Neural progenitor cell (in vitro differentiated cells): ENCODE results near the gene ATOH1. TPM values are rescaled to one million over a fixed set of nuclear protein-coding genes. Genes with fewer than 3 reads are reported as not detected.

Source experiments
- DNase-seq: peaks from one replicate; pipeline ENCODE4 v3.0.0-alpha.2; 2016; ENCODE audit warnings: low spot score
- H2AFZ ChIP-seq: fragments of 200-600 bp; sonication (generic); replicated peaks from 2 replicates; pipeline ENCODE4 v1.6.1; 2016; ENCODE audit warnings: antibody characterized with exemption
- H3F3A ChIP-seq: fragments of 200-600 bp; sonication (generic); 2 replicates; pipeline ENCODE4 v1.6.1; 2016; ENCODE audit warnings: antibody characterized with exemption, low read depth
- H3K27ac ChIP-seq: fragments of 200-600 bp; sonication (generic); 2 replicates; pipeline ENCODE4 v1.5.1; 2016; ENCODE audit warnings: mild to moderate bottlenecking
- H3K27me3 ChIP-seq: fragments of 200-600 bp; sonication (generic); 2 replicates; pipeline ENCODE4 v1.6.1; 2016; ENCODE audit warnings: mild to moderate bottlenecking, moderate library complexity
- H3K36me3 ChIP-seq: fragments of 200-600 bp; sonication (generic); 2 replicates; pipeline ENCODE4 v1.5.1; 2016
- H3K4me1 ChIP-seq: fragments of 200-600 bp; sonication (generic); 2 replicates; pipeline ENCODE4 v1.6.1; 2016; ENCODE audit warnings: mixed run types
- H3K4me2 ChIP-seq: fragments of 200-600 bp; sonication (generic); 2 replicates; pipeline ENCODE4 v1.6.1; 2016
- H3K4me3 ChIP-seq: fragments of 200-600 bp; sonication (generic); 2 replicates; pipeline ENCODE4 v1.5.1; 2016
- H3K79me2 ChIP-seq: fragments of 200-600 bp; sonication (generic); 2 replicates; pipeline ENCODE4 v1.6.1; 2016; ENCODE audit warnings: low read depth
- H3K9ac ChIP-seq: fragments of 200-600 bp; sonication (generic); 2 replicates; pipeline ENCODE4 v1.6.1; 2016
- H3K9me3 ChIP-seq: fragments of 200-600 bp; sonication (generic); 2 replicates; pipeline ENCODE4 v1.5.1; 2016; ENCODE audit warnings: low read depth
- H4K20me1 ChIP-seq: fragments of 200-600 bp; sonication (generic); 2 replicates; pipeline ENCODE4 v1.6.1; 2016; ENCODE audit warnings: low read depth
- H3K27ac Mint-ChIP-seq: 3 replicates; pipeline ENCODE4 v1.8.0; 2021; ENCODE audit warnings: mixed read lengths
- H3K27me3 Mint-ChIP-seq: 2 replicates; pipeline ENCODE4 v1.8.0; 2022; ENCODE audit warnings: low read depth, mild to moderate bottlenecking, inconsistent platforms, moderate library complexity, mixed read lengths; ENCODE audit not compliant: insufficient read depth
- H3K36me3 Mint-ChIP-seq: 3 replicates; pipeline ENCODE4 v1.8.0; 2021; ENCODE audit warnings: mixed read lengths
- H3K4me1 Mint-ChIP-seq: 3 replicates; pipeline ENCODE4 v1.8.0; 2021; ENCODE audit warnings: mixed read lengths
- H3K4me3 Mint-ChIP-seq: 3 replicates; pipeline ENCODE4 v1.8.0; 2021; ENCODE audit warnings: mild to moderate bottlenecking, moderate library complexity, mixed read lengths
- H3K9me3 Mint-ChIP-seq: 3 replicates; pipeline ENCODE4 v1.8.0; 2020; ENCODE audit warnings: mixed read lengths
- EZH2 ChIP-seq: fragments of 200-600 bp; sonication (generic); IDR thresholded peaks from 2 replicates; pipeline ENCODE4 v1.6.1; 2017; ENCODE audit warnings: antibody characterized with exemption, mild to moderate bottlenecking, moderate library complexity
- EZH2phosphoT487 ChIP-seq: fragments of 200-600 bp; sonication (generic); IDR thresholded peaks from 2 replicates; pipeline ENCODE4 v1.6.1; 2017; ENCODE audit warnings: antibody characterized with exemption
- total RNA-seq: library from RNA; depleted of rRNA; stranded (reverse); fragments of >200 nt; gene quantifications from 2 replicates; pipeline ENCODE4 v1.2.3, GENCODE V29; 2015; ENCODE audit warnings: low replicate concordance
- TF ChIP-seq, protein P1 (sequence below): fragments of 200-600 bp; sonication (generic); IDR thresholded peaks from 2 replicates; pipeline ENCODE4 v1.5.1; 2017; ENCODE audit warnings: antibody characterized with exemption, mild to moderate bottlenecking

ATOH1 gene
- total RNA-seq, 1 donor from 2014 or later, result not detected

DNA sequence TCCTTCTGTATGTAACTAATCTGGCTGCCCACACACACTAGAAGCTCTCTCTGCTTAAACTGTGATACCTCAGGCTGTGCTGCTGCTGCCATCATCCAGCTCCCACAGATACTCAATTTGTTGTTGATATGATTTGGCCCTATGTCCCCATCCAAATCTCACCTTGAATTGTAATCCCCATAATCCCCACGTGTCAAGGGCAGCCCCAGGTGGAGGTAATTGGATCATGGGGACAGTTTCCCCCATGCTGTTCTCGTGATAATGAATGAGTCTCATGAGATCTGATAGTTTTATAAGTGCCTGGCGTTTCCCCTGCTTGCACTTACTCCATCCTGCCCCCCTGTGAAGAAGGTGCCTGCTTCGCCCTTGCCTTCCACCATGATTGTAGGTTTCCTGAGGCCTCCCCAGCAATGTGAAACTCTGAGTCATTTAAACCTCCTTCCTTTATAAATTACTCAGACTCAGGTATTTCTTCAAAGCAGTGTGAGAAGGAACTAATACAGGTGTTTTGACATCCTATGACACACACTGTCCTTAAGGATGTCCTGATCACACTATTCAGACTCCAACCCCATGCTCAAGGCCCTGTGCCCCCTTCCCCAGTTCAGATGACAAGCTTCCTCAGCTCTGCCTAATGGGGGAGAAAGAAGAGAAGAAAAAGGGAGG is 2.9 kb upstream of the ATOH1 start:
- no peak overlapping the region for H3K27ac ChIP-seq
- peaks cover 63% of the 10 kb centered on the region for H3K27me3 Mint-ChIP-seq
- H2AFZ ChIP-seq, result no peak overlapping the region
- TF ChIP-seq EZH2phosphoT487, result no peak
- TF ChIP-seq EZH2, result no peak
- TF ChIP-seq, protein P1, sequence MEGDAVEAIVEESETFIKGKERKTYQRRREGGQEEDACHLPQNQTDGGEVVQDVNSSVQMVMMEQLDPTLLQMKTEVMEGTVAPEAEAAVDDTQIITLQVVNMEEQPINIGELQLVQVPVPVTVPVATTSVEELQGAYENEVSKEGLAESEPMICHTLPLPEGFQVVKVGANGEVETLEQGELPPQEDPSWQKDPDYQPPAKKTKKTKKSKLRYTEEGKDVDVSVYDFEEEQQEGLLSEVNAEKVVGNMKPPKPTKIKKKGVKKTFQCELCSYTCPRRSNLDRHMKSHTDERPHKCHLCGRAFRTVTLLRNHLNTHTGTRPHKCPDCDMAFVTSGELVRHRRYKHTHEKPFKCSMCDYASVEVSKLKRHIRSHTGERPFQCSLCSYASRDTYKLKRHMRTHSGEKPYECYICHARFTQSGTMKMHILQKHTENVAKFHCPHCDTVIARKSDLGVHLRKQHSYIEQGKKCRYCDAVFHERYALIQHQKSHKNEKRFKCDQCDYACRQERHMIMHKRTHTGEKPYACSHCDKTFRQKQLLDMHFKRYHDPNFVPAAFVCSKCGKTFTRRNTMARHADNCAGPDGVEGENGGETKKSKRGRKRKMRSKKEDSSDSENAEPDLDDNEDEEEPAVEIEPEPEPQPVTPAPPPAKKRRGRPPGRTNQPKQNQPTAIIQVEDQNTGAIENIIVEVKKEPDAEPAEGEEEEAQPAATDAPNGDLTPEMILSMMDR, result no peak
- no peak overlapping the region for H3K4me2 ChIP-seq
- peaks cover 36% of the 10 kb centered on the region for H3F3A ChIP-seq
- peaks cover 34% of the 10 kb centered on the region for H4K20me1 ChIP-seq
- H3K4me3 ChIP-seq, result no peak overlapping the region
- H3K27me3 ChIP-seq, result peaks cover 77% of the 10 kb centered on the region
- no peaks in the 10 kb centered on the region for H3K9me3 ChIP-seq
- H3K36me3 ChIP-seq, result no peaks in the 10 kb centered on the region
- H3K4me1 Mint-ChIP-seq, result peaks cover 20% of the 10 kb centered on the region
- no peak overlapping the region for H3K4me3 Mint-ChIP-seq
- H3K27ac Mint-ChIP-seq, result no peak overlapping the region
- no peak overlapping the region for H3K9ac ChIP-seq
- H3K4me1 ChIP-seq, result peaks cover 23% of the 10 kb centered on the region
- H3K9me3 Mint-ChIP-seq, result no peaks in the 10 kb centered on the region
- no peaks in the 10 kb centered on the region for H3K79me2 ChIP-seq
- DNase-seq, result no peak
- H3K36me3 Mint-ChIP-seq, result no peaks in the 10 kb centered on the region

DNA sequence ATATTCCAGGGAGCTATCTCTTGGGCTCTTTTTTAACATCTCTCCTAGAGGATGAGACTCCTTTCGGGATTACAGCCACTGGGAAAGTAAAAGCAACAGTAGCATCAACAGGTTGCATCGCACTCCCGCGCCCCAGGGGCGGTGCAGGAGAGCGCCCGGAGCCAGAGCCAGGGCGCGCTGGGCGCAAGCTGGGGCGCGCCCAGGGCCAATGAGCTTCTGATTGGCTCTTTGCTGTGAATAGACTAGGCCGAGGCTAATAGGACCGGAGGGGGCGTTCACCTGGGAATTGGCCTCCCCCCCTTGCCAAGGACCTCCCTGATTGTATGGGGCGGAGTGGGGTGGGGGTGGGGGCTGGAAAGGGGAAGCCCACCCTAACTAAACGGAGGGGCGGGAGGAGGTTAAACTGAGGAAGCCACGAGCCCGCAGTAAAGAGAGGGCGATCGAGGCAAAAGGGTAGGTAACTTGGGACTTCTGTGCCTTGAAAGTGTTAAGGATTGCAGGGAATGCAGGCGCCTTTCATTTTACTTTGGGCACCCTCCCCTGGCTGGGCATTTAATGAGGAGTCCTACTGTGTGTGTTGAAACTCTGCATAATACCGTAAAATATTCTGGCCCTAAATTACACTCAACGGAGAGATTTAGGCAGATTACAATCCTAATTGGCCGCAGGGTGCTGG is 1.1 kb upstream of the ATOH1 start:
- Histone ChIP-seq H3K4me2 (peak overlapping the region; percentile 95), H4K20me1 (peaks cover 51% of the 10 kb centered on the region), H3K9me3 (no peaks in the 10 kb centered on the region)

DNA sequence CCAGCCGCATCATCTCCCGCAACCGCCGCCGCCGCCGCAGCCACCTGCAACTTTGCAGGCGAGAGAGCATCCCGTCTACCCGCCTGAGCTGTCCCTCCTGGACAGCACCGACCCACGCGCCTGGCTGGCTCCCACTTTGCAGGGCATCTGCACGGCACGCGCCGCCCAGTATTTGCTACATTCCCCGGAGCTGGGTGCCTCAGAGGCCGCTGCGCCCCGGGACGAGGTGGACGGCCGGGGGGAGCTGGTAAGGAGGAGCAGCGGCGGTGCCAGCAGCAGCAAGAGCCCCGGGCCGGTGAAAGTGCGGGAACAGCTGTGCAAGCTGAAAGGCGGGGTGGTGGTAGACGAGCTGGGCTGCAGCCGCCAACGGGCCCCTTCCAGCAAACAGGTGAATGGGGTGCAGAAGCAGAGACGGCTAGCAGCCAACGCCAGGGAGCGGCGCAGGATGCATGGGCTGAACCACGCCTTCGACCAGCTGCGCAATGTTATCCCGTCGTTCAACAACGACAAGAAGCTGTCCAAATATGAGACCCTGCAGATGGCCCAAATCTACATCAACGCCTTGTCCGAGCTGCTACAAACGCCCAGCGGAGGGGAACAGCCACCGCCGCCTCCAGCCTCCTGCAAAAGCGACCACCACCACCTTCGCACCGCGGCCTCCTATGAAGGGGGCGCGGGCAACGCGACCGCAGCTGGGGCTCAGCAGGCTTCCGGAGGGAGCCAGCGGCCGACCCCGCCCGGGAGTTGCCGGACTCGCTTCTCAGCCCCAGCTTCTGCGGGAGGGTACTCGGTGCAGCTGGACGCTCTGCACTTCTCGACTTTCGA is 654 bp downstream of the ATOH1 start:
- Histone ChIP-seq H3K9ac (no peak overlapping the region), H3F3A (peaks cover 47% of the 10 kb centered on the region), H4K20me1 (peaks cover 66% of the 10 kb centered on the region), H3K27ac (no peak overlapping the region), H2AFZ (peak overlapping the region; percentile 66), H3K4me3 (peak overlapping the region; percentile 54), H3K27me3 (peaks cover 100% of the 10 kb centered on the region), H3K36me3 (no peaks in the 10 kb centered on the region), H3K79me2 (no peaks in the 10 kb centered on the region), H3K4me1 (peaks cover 30% of the 10 kb centered on the region), H3K9me3 (no peaks in the 10 kb centered on the region), H3K4me2 (peak overlapping the region; percentile 95)
- H3K4me1 Mint-ChIP-seq, result peaks cover 45% of the 10 kb centered on the region
- peaks cover 90% of the 10 kb centered on the region for H3K27me3 Mint-ChIP-seq
- H3K9me3 Mint-ChIP-seq, result no peaks in the 10 kb centered on the region
- no peak for TF ChIP-seq EZH2phosphoT487
- no peak for TF ChIP-seq EZH2
- TF ChIP-seq, protein P1, result no peak
- H3K36me3 Mint-ChIP-seq, result no peaks in the 10 kb centered on the region
- H3K4me3 Mint-ChIP-seq, result peak overlapping the region; percentile 90
- H3K27ac Mint-ChIP-seq, result no peak overlapping the region
- peak; percentile 76 for DNase-seq

More for the DNA sequence above, 1.1 kb upstream of the ATOH1 start:
- Mint-ChIP-seq H3K4me1 (peaks cover 31% of the 10 kb centered on the region), H3K9me3 (no peaks in the 10 kb centered on the region), H3K27me3 (peaks cover 81% of the 10 kb centered on the region), H3K36me3 (no peaks in the 10 kb centered on the region), H3K27ac (no peak overlapping the region), H3K4me3 (peak overlapping the region; percentile 90)
- Histone ChIP-seq H3K79me2 (no peaks in the 10 kb centered on the region), H2AFZ (peak overlapping the region; percentile 17), H3K9ac (no peak overlapping the region), H3K36me3 (no peaks in the 10 kb centered on the region), H3K4me1 (peaks cover 23% of the 10 kb centered on the region), H3K4me3 (peak overlapping the region; percentile 54), H3K27me3 (peaks cover 94% of the 10 kb centered on the region), H3K27ac (no peak overlapping the region), H3F3A (peaks cover 36% of the 10 kb centered on the region)
- TF ChIP-seq EZH2phosphoT487, result peak; percentile 46
- TF ChIP-seq, protein P1, result no peak
- TF ChIP-seq EZH2, result no peak
- peak; percentile 81 for DNase-seq
